Nephron progenitor cell (in vitro differentiated cells): ENCODE measurements around the gene DNAI4.

ENCODE experiments used
- DNase-seq: peaks from one replicate; pipeline ENCODE4 v3.0.0; 2021
- H3K27ac Mint-ChIP-seq: 2 replicates; pipeline ENCODE4 v1.8.0; 2021; ENCODE audit warnings: mild to moderate bottlenecking, moderate library complexity, mixed read lengths
- H3K27me3 Mint-ChIP-seq: 2 replicates; pipeline ENCODE4 v1.8.0; 2021; ENCODE audit warnings: mild to moderate bottlenecking, low read depth, mixed read lengths; ENCODE audit not compliant: poor library complexity
- H3K36me3 Mint-ChIP-seq: 2 replicates; pipeline ENCODE4 v1.8.0; 2021; ENCODE audit warnings: low read depth, mixed read lengths
- H3K4me1 Mint-ChIP-seq: 2 replicates; pipeline ENCODE4 v1.8.0; 2021; ENCODE audit warnings: mixed read lengths
- H3K4me3 Mint-ChIP-seq: 2 replicates; pipeline ENCODE4 v1.8.0; 2021; ENCODE audit warnings: mild to moderate bottlenecking, moderate library complexity, mixed read lengths
- H3K9me3 Mint-ChIP-seq: 2 replicates; pipeline ENCODE4 v1.8.0; 2021; ENCODE audit warnings: mild to moderate bottlenecking, moderate library complexity, mixed read lengths
- CTCF ChIP-seq: fragments of 200-600 bp; sonication (generic); IDR thresholded peaks from 2 replicates; pipeline ENCODE4 v1.5.0; 2021; ENCODE audit warnings: antibody characterized with exemption

DNAI4 gene

GRCh38 chr1:66938613-66939012 is 14.0 kb upstream of the DNAI4 start:
- Mint-ChIP-seq H3K27ac (no peak overlapping the region), H3K4me1 (peaks cover 4% of the 10 kb centered on the region), H3K4me3 (no peak overlapping the region), H3K36me3 (peaks cover 19% of the 10 kb centered on the region), H3K27me3 (no peaks in the 10 kb centered on the region), H3K9me3 (no peaks in the 10 kb centered on the region)
- DNase-seq = no peak
- TF ChIP-seq CTCF = no peak

- Mint-ChIP-seq H3K4me1 (peaks cover 13% of the 10 kb centered on the region), H3K4me3 (no peak overlapping the region), H3K27me3 (no peaks in the 10 kb centered on the region), H3K9me3 (no peaks in the 10 kb centered on the region), H3K36me3 (peaks cover 19% of the 10 kb centered on the region), H3K27ac (no peak overlapping the region)
- no peak for TF ChIP-seq CTCF
- no peak for DNase-seq
Measured at GRCh38 chr1:66937529-66938234, 13.0 kb upstream of the DNAI4 start.

GRCh38 chr1:66933887-66934700 is 9.4 kb upstream of the DNAI4 start:
- no peak overlapping the region for H3K4me3 Mint-ChIP-seq
- H3K27me3 Mint-ChIP-seq = peaks cover 4% of the 10 kb centered on the region
- DNase-seq = no peak
- TF ChIP-seq CTCF = no peak
- H3K27ac Mint-ChIP-seq = no peak overlapping the region
- peaks cover 13% of the 10 kb centered on the region for H3K36me3 Mint-ChIP-seq
- H3K4me1 Mint-ChIP-seq = peaks cover 38% of the 10 kb centered on the region
- no peaks in the 10 kb centered on the region for H3K9me3 Mint-ChIP-seq

GRCh38 chr1:66932291-66932690 is 7.6 kb upstream of the DNAI4 start:
- no peak overlapping the region for H3K27ac Mint-ChIP-seq
- peaks cover 13% of the 10 kb centered on the region for H3K36me3 Mint-ChIP-seq
- peaks cover 47% of the 10 kb centered on the region for H3K4me1 Mint-ChIP-seq
- DNase-seq = no peak
- H3K9me3 Mint-ChIP-seq = no peaks in the 10 kb centered on the region
- peak overlapping the region; percentile 94 for H3K4me3 Mint-ChIP-seq
- TF ChIP-seq CTCF = no peak
- peaks cover 4% of the 10 kb centered on the region for H3K27me3 Mint-ChIP-seq

GRCh38 chr1:66931590-66931989 is 6.9 kb upstream of the DNAI4 start:
- Mint-ChIP-seq H3K9me3 (no peaks in the 10 kb centered on the region), H3K4me3 (peak overlapping the region; percentile 94), H3K4me1 (peaks cover 53% of the 10 kb centered on the region), H3K27ac (peak overlapping the region; percentile 94), H3K36me3 (peaks cover 13% of the 10 kb centered on the region), H3K27me3 (peaks cover 4% of the 10 kb centered on the region)
- TF ChIP-seq CTCF = no peak
- DNase-seq = no peak

GRCh38 chr1:66930823-66931174 is 6.1 kb upstream of the DNAI4 start:
- TF ChIP-seq CTCF = no peak
- H3K4me1 Mint-ChIP-seq = peaks cover 60% of the 10 kb centered on the region
- no peak for DNase-seq
- H3K27ac Mint-ChIP-seq = peak overlapping the region; percentile 98
- peaks cover 8% of the 10 kb centered on the region for H3K36me3 Mint-ChIP-seq
- no peaks in the 10 kb centered on the region for H3K9me3 Mint-ChIP-seq
- H3K27me3 Mint-ChIP-seq = peaks cover 4% of the 10 kb centered on the region
- H3K4me3 Mint-ChIP-seq = peak overlapping the region; percentile 94
